PC-3 (cell line): Measurements from ENCODE around the gene CMKLR1. TPM values are rescaled to one million over a fixed set of nuclear protein-coding genes. Genes with fewer than 3 reads are reported as not detected.

Source experiments
- ATAC-seq: fragments of 200-7000 bp; cut with Tn5 transposase; 2 replicates; pipeline ENCODE4 v1.9.1; 2020; ENCODE audit warnings: mild to moderate bottlenecking, moderate library complexity
- BruUV-seq: library from RNA; stranded (reverse); fragments of 400-500 nt; replicated peaks from 2 replicates; lab custom pipeline; 2021; lab: Mats Ljungman, UMichigan
- CTCF ChIA-PET: fragments of 300-600 bp; sonication (Branson Sonifier 250); formaldehyde crosslinking; loops from one replicate; lab custom pipeline; 2022; ENCODE audit warnings: antibody characterized with exemption; lab: Charles Lee
- POLR2A ChIA-PET: fragments of 300-600 bp; sonication (Branson Sonifier 250); formaldehyde crosslinking; loops from one replicate; lab custom pipeline; 2022; ENCODE audit warnings: antibody characterized with exemption; ENCODE audit not compliant: unreplicated experiment; lab: Charles Lee
- DNase-seq: peaks from one replicate; pipeline ENCODE4 v3.0.0-alpha.2; 2015
- H2AFZ ChIP-seq: fragments of 300-600 bp; sonication (generic); 2 replicates; pipeline ENCODE4 v1.6.0; 2016; ENCODE audit warnings: antibody characterized with exemption, low read length
- H3F3A ChIP-seq: fragments of 300-600 bp; sonication (generic); one replicate; pipeline ENCODE4 v1.6.0; 2017; ENCODE audit warnings: antibody characterized with exemption, low read length, control low read depth, mild to moderate bottlenecking; ENCODE audit not compliant: unreplicated experiment
- H3K27ac ChIP-seq: fragments of 300-600 bp; sonication (generic); 2 replicates; pipeline ENCODE4 v1.5.1; 2016; ENCODE audit warnings: mild to moderate bottlenecking, low read length
- H3K27me3 ChIP-seq: fragments of 300-600 bp; sonication (generic); 2 replicates; pipeline ENCODE4 v1.6.1; 2016; ENCODE audit warnings: low read length, mixed read lengths
- H3K36me3 ChIP-seq: fragments of 300-600 bp; sonication (generic); 2 replicates; pipeline ENCODE4 v1.6.1; 2016; ENCODE audit warnings: low read depth, mixed run types, low read length, mixed read lengths
- H3K4me1 ChIP-seq: fragments of 300-600 bp; sonication (generic); 2 replicates; pipeline ENCODE4 v1.5.1; 2016; ENCODE audit warnings: low read length; ENCODE audit not compliant: insufficient read depth
- H3K4me2 ChIP-seq: fragments of 300-600 bp; sonication (generic); 2 replicates; pipeline ENCODE4 v1.6.0; 2016; ENCODE audit warnings: low read length
- H3K4me3 ChIP-seq: fragments of 300-600 bp; sonication (generic); 2 replicates; pipeline ENCODE4 v1.5.1; 2016; ENCODE audit warnings: mild to moderate bottlenecking, low read length, mixed read lengths
- H3K79me2 ChIP-seq: fragments of 300-600 bp; sonication (generic); 2 replicates; pipeline ENCODE4 v1.6.1; 2017; ENCODE audit warnings: low read length, mixed read lengths
- H3K9ac ChIP-seq: fragments of 300-600 bp; sonication (generic); 2 replicates; pipeline ENCODE4 v1.6.0; 2016; ENCODE audit warnings: mild to moderate bottlenecking, low read length
- H3K9me2 ChIP-seq: fragments of 300-600 bp; sonication (generic); replicated peaks from 2 replicates; pipeline ENCODE4 v1.6.1; 2016; ENCODE audit warnings: mixed run types, low read length, mixed read lengths
- H3K9me3 ChIP-seq: fragments of 300-600 bp; sonication (generic); 2 replicates; pipeline ENCODE4 v1.6.1; 2016; ENCODE audit warnings: low read length, mixed read lengths
- H4K20me1 ChIP-seq: fragments of 300-600 bp; sonication (generic); 2 replicates; pipeline ENCODE4 v1.6.1; 2016; ENCODE audit warnings: low read length, mixed read lengths
- CTCF ChIP-seq: fragments of 300-600 bp; sonication (generic); conservative IDR thresholded peaks from 2 replicates; pipeline ENCODE4 v1.5.1; 2017; ENCODE audit warnings: antibody characterized with exemption, low read depth, mild to moderate bottlenecking, low read length
- EZH2 ChIP-seq: fragments of 300-600 bp; sonication (generic); IDR thresholded peaks from one replicate; pipeline ENCODE4 v1.6.1; 2017; ENCODE audit warnings: antibody characterized with exemption, mild to moderate bottlenecking, low read length; ENCODE audit not compliant: unreplicated experiment
- EZH2phosphoT487 ChIP-seq: fragments of 300-600 bp; sonication (generic); IDR thresholded peaks from 2 replicates; pipeline ENCODE4 v1.6.1; 2018; ENCODE audit warnings: mild to moderate bottlenecking, antibody characterized with exemption, low read length, borderline replicate concordance
- intact Hi-C: fragments of 100-400 bp; cut with micrococcal nuclease; formaldehyde crosslinking; loops from 2 replicates; pipeline ENCODE4 v1.9.0; 2023
- total RNA-seq: library from RNA; depleted of rRNA; stranded (reverse); fragments of >200 nt; gene quantifications from 2 replicates; pipeline ENCODE4 v1.2.3, GENCODE V29; 2014

The CMKLR1 gene
- total RNA-seq, 1 experiment from 2014 or later, result not detected

GRCh38 chr12:108320507-108321293 lies 18.4 kb downstream of the CMKLR1 start:
- no peak for ATAC-seq

GRCh38 chr12:108319277-108320234 lies 19.6 kb downstream of the CMKLR1 start:
- TF ChIP-seq EZH2phosphoT487 (no peak), EZH2 (no peak), CTCF (no peak)
- CTCF ChIA-PET, result no interaction called here
- no TSS peak for BruUV-seq

More at GRCh38 chr12:108320507-108321293, 18.4 kb downstream of the CMKLR1 start:
- DNase-seq, result no peak
- H3K4me3 ChIP-seq, result no peak overlapping the region
- no peak overlapping the region for H3K4me2 ChIP-seq
- H3K36me3 ChIP-seq, result no peaks in the 10 kb centered on the region
- H3F3A ChIP-seq, result no peaks in the 10 kb centered on the region
- H3K4me1 ChIP-seq, result no peaks in the 10 kb centered on the region
- H3K9ac ChIP-seq, result no peak overlapping the region
- H3K27ac ChIP-seq, result no peak overlapping the region
- TF ChIP-seq EZH2 (no peak), EZH2phosphoT487 (no peak)
- peaks cover 62% of the 10 kb centered on the region for H3K27me3 ChIP-seq
- BruUV-seq, result no TSS peak
- ChIA-PET CTCF (no interaction called here), POLR2A (no interaction called here)
- no peaks in the 10 kb centered on the region for H3K9me2 ChIP-seq
- H3K79me2 ChIP-seq, result no peaks in the 10 kb centered on the region
- intact Hi-C loops, result no loop called here
- no peaks in the 10 kb centered on the region for H4K20me1 ChIP-seq
- no peak overlapping the region for H2AFZ ChIP-seq
- no peaks in the 10 kb centered on the region for H3K9me3 ChIP-seq

GRCh38 chr12:108318472-108319275 lies 20.4 kb downstream of the CMKLR1 start:
- Histone ChIP-seq H3K9me3 (no peaks in the 10 kb centered on the region), H3K79me2 (no peaks in the 10 kb centered on the region), H3K36me3 (no peaks in the 10 kb centered on the region), H3K9ac (no peak overlapping the region), H4K20me1 (no peaks in the 10 kb centered on the region), H3K4me2 (no peak overlapping the region), H3K4me1 (no peaks in the 10 kb centered on the region), H3F3A (no peaks in the 10 kb centered on the region), H3K27me3 (peaks cover 54% of the 10 kb centered on the region), H3K9me2 (no peaks in the 10 kb centered on the region), H2AFZ (no peak overlapping the region), H3K4me3 (no peak overlapping the region), H3K27ac (no peak overlapping the region)
- DNase-seq, result no peak
- ChIA-PET CTCF (no interaction called here), POLR2A (no interaction called here)
- TF ChIP-seq EZH2 (no peak), CTCF (no peak), EZH2phosphoT487 (no peak)
- intact Hi-C loops, result no loop called here
- ATAC-seq, result no peak
- no TSS peak for BruUV-seq

More at GRCh38 chr12:108319277-108320234, 19.6 kb downstream of the CMKLR1 start:
- Histone ChIP-seq H3F3A (no peaks in the 10 kb centered on the region), H3K79me2 (no peaks in the 10 kb centered on the region), H3K4me2 (no peak overlapping the region), H2AFZ (no peak overlapping the region), H3K4me3 (no peak overlapping the region), H3K27me3 (peaks cover 57% of the 10 kb centered on the region), H3K9me3 (no peaks in the 10 kb centered on the region), H3K9me2 (no peaks in the 10 kb centered on the region), H3K9ac (no peak overlapping the region), H3K27ac (no peak overlapping the region), H4K20me1 (no peaks in the 10 kb centered on the region), H3K4me1 (no peaks in the 10 kb centered on the region), H3K36me3 (no peaks in the 10 kb centered on the region)
- intact Hi-C loops, result no loop called here
- POLR2A ChIA-PET, result no interaction called here
- ATAC-seq (no peak), DNase-seq (no peak)
